Adipocyte (in vitro differentiated cells): ENCODE results near the gene SPX.
A peak's percentile ranks its signal among the peaks of the same experiment; 100 is the strongest.

Experiments
- DNase-seq: peaks from one replicate; pipeline ENCODE4 v3.0.0-alpha.2; 2015; ENCODE audit warnings: low read depth
- H3K27me3 ChIP-seq: replicated peaks from 2 replicates; pipeline ENCODE4 v1.7.0; 2013; ENCODE audit warnings: mild to moderate bottlenecking, low read length, moderate library complexity; ENCODE audit not compliant: control insufficient read depth, insufficient read depth
- H3K36me3 ChIP-seq: 2 replicates; pipeline ENCODE4 v1.7.0; 2013; ENCODE audit warnings: low read length, mild to moderate bottlenecking, moderate library complexity; ENCODE audit not compliant: control insufficient read depth, insufficient read depth, severe bottlenecking
- H3K4me1 ChIP-seq: 2 replicates; pipeline ENCODE4 v1.7.0; 2013; ENCODE audit warnings: mild to moderate bottlenecking, low read length, moderate library complexity; ENCODE audit not compliant: control insufficient read depth, insufficient read depth
- H3K4me3 ChIP-seq: 2 replicates; pipeline ENCODE4 v1.7.0; 2013; ENCODE audit warnings: mild to moderate bottlenecking, low read length, moderate library complexity
- H3K9ac ChIP-seq: 2 replicates; pipeline ENCODE4 v1.7.0; 2013; ENCODE audit warnings: mild to moderate bottlenecking, low read length, moderate library complexity
- H3K9me3 ChIP-seq: 2 replicates; pipeline ENCODE4 v1.7.0; 2013; ENCODE audit warnings: mild to moderate bottlenecking, low read length, moderate library complexity; ENCODE audit not compliant: control insufficient read depth

SPX gene

GRCh38 chr12:21559855-21560569 is 33.9 kb downstream of the SPX start:
- Histone ChIP-seq H3K9ac (no peak overlapping the region), H3K4me1 (peaks cover 10% of the 10 kb centered on the region), H3K36me3 (no peaks in the 10 kb centered on the region), H3K9me3 (no peaks in the 10 kb centered on the region), H3K4me3 (no peak overlapping the region), H3K27me3 (no peaks in the 10 kb centered on the region)
- DNase-seq: peak; percentile 53

- Histone ChIP-seq H3K4me3 (no peak overlapping the region), H3K4me1 (peaks cover 10% of the 10 kb centered on the region), H3K9me3 (no peaks in the 10 kb centered on the region), H3K9ac (no peak overlapping the region), H3K36me3 (no peaks in the 10 kb centered on the region), H3K27me3 (no peaks in the 10 kb centered on the region)
- no peak for DNase-seq
Measured at GRCh38 chr12:21561158-21561557, 35.1 kb downstream of the SPX start.

GRCh38 chr12:21562859-21563258 is 36.8 kb downstream of the SPX start:
- no peak overlapping the region for H3K9ac ChIP-seq
- no peaks in the 10 kb centered on the region for H3K27me3 ChIP-seq
- no peak overlapping the region for H3K4me3 ChIP-seq
- H3K4me1 ChIP-seq: peaks cover 18% of the 10 kb centered on the region
- H3K9me3 ChIP-seq: no peaks in the 10 kb centered on the region
- no peaks in the 10 kb centered on the region for H3K36me3 ChIP-seq
- no peak for DNase-seq

GRCh38 chr12:21566223-21566906 is 40.3 kb downstream of the SPX start:
- Histone ChIP-seq H3K4me3 (no peak overlapping the region), H3K4me1 (peaks cover 8% of the 10 kb centered on the region), H3K36me3 (no peaks in the 10 kb centered on the region), H3K27me3 (no peaks in the 10 kb centered on the region), H3K9me3 (no peaks in the 10 kb centered on the region), H3K9ac (no peak overlapping the region)
- DNase-seq: no peak

- peaks cover 8% of the 10 kb centered on the region for H3K4me1 ChIP-seq
Measured at GRCh38 chr12:21566907-21567394, 40.9 kb downstream of the SPX start.

GRCh38 chr12:21568115-21568514 is 42.0 kb downstream of the SPX start:
- no peaks in the 10 kb centered on the region for H3K9me3 ChIP-seq
- H3K36me3 ChIP-seq: no peaks in the 10 kb centered on the region
- no peaks in the 10 kb centered on the region for H3K27me3 ChIP-seq
- H3K4me3 ChIP-seq: no peak overlapping the region
- H3K4me1 ChIP-seq: peaks cover 8% of the 10 kb centered on the region
- no peak overlapping the region for H3K9ac ChIP-seq
- DNase-seq: no peak

More at GRCh38 chr12:21566907-21567394, 40.9 kb downstream of the SPX start:
- no peak for DNase-seq
- H3K4me3 ChIP-seq: no peak overlapping the region
- no peaks in the 10 kb centered on the region for H3K9me3 ChIP-seq
- no peak overlapping the region for H3K9ac ChIP-seq
- H3K36me3 ChIP-seq: no peaks in the 10 kb centered on the region
- H3K27me3 ChIP-seq: no peaks in the 10 kb centered on the region

GRCh38 chr12:21571046-21571445 is 45.0 kb downstream of the SPX start:
- Histone ChIP-seq H3K36me3 (no peaks in the 10 kb centered on the region), H3K27me3 (no peaks in the 10 kb centered on the region), H3K4me1 (peaks cover 8% of the 10 kb centered on the region), H3K9ac (no peak overlapping the region), H3K4me3 (no peak overlapping the region), H3K9me3 (no peaks in the 10 kb centered on the region)
- no peak for DNase-seq

- Histone ChIP-seq H3K27me3 (peaks cover 3% of the 10 kb centered on the region), H3K9ac (no peak overlapping the region), H3K36me3 (no peaks in the 10 kb centered on the region), H3K9me3 (no peaks in the 10 kb centered on the region), H3K4me3 (no peak overlapping the region), H3K4me1 (no peaks in the 10 kb centered on the region)
- no peak for DNase-seq
Measured at GRCh38 chr12:21573733-21574358, 47.8 kb downstream of the SPX start.

- Histone ChIP-seq H3K9me3 (no peaks in the 10 kb centered on the region), H3K4me1 (no peaks in the 10 kb centered on the region), H3K9ac (no peak overlapping the region), H3K36me3 (no peaks in the 10 kb centered on the region), H3K4me3 (no peak overlapping the region), H3K27me3 (peaks cover 3% of the 10 kb centered on the region)
- DNase-seq: no peak
Measured at GRCh38 chr12:21576431-21576830, 50.3 kb downstream of the SPX start.

- H3K4me3 ChIP-seq: no peak overlapping the region
- DNase-seq: no peak
- H3K27me3 ChIP-seq: peaks cover 3% of the 10 kb centered on the region
- H3K36me3 ChIP-seq: no peaks in the 10 kb centered on the region
- H3K4me1 ChIP-seq: no peaks in the 10 kb centered on the region
- no peaks in the 10 kb centered on the region for H3K9me3 ChIP-seq
- H3K9ac ChIP-seq: no peak overlapping the region
Measured at GRCh38 chr12:21577516-21577915, 51.4 kb downstream of the SPX start.

- Histone ChIP-seq H3K27me3 (peaks cover 3% of the 10 kb centered on the region), H3K36me3 (no peaks in the 10 kb centered on the region), H3K4me3 (no peak overlapping the region), H3K4me1 (no peaks in the 10 kb centered on the region), H3K9ac (no peak overlapping the region), H3K9me3 (no peaks in the 10 kb centered on the region)
- no peak for DNase-seq
Measured at GRCh38 chr12:21580748-21581516, 54.8 kb downstream of the SPX start.
